HG02840 (cell line): Measurements from ENCODE around the gene SPATA45.

ENCODE experiments used
- ATAC-seq: cut with Tn5 transposase; IDR thresholded peaks from one replicate; pipeline ENCODE4 v1.9.1; 2021; ENCODE audit warnings: mild to moderate bottlenecking, moderate library complexity, moderate number of reproducible peaks; ENCODE audit not compliant: unreplicated experiment, low FRiP score

Gene SPATA45

DNA sequence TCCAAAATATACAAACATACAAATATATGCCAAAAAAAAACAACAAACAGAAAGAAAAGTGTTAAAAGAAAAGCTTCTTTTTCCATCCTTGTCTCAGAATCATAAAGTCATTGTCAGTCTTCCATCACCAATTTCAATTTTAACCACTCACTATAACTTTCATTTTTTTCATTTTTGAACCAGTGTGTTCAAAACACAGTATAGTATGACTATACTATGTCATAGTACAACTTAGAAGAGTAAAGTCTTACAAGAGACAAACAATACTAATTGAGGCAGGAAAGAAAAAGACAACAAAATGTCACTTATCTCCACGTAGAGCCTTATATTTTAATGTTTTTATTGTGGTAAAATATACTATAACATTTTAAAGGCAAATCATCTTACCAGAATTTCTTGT, 63.5 kb downstream of the SPATA45 start:
- ATAC-seq: no peak

DNA sequence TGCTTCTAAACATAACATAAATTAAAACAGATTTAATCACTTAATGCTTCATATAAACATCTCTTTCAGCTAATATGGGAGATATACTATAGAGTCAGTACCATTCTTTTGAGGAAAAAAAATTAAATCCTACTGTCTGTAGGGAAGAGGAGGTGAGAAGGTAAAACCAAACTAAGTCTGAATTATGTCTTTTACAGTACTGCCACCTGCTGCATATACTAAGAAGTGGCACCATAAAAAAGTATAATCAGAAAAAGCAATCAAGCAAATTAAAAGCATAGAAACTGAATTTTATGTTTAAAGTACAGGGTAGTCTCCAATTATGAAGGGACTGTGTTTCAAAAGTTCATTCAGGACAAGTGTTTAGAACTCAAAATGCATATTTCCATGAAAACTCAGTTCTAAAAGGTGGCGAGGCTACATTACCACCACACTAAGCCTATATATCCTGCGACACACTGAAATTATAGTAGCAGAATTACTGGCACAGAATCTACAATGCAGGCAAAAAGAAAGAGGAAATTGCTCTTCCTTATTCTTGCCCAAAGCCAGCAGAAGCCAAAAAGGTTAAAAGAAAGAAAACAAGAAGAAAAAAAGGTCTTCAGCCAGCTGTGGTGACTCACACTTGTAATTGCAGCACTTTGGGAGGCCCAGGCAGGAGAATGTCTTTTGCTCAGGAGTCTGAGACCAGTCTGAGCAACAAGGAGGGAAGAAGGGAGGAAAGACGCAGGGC, 64.9 kb downstream of the SPATA45 start:
- ATAC-seq: no peak

DNA sequence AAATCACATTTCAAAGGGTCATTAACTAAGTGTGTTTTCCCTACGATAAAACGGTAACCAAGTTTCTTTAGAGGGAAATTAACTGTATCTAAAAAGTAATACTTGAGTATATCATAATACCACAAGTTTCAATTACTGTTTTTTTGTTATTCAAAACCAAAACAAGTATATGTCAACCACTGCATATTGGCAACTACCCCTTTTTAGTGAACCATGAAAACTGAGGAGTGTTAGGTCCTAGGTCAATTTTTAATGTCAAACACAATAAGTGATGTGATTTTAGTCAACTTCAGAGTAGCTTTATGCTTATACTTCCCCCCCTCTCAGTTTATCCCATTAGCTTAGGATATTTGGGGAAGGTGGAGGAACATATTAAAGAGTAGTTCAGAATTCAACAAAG, 66.2 kb downstream of the SPATA45 start:
- ATAC-seq: no peak

GRCh38 chr1:212780759-212781158, 66.7 kb downstream of the SPATA45 start:
- ATAC-seq: no peak
